ENCODE data around the gene CPT1B.
A peak's percentile ranks its signal among the peaks of the same experiment; 100 is the strongest.
"Not testable (repeated sequence)": the region's sequence is repeated elsewhere in the genome, so short reads cannot be mapped to it uniquely, and the experiment has no call there.

CPT1B gene

DNA sequence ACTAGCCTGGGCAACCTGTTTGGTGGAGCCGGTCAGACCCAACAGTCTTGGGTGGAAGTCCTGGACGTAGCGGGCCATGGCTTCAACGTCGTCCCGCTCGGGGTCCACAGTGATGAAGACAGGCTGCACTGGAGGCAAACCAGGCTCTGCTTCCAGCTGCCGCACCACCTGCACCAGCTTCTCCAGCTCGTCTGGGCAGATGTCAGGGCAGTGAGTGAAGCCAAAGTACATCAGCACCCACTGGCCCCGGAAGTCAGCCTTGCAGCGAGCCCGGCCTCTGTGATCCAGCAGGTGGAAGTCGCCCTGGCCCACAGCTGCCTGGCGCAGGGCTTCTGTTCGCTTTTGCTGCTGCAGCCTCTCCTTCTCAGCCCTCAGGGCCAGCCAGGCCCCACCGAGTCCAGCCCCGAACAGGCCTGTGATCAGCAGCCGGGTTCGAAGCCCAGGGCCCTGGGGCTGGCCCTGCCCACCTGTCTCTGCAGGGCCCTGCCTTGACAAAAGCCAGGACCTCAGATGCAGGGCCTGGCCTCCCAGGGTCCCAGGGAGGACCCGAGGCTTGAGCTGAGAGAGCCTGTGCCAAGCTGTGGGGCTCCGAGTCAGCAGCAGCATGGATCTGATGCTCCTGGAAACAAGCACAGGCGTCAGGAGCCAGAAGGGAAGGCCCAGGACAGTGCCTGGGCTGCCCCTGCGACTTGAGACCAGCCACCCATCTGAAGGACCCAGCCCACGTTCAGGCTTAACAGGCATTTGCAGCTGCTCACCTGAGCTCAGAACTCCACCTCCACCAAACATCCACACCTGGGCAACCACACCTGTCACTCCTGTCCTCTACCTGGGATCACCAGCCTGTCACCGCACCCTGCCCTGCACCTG is 54.2 kb downstream of the CPT1B start:
- DNase-seq (ENCODE audit: insufficient read length, low spot score) (no peak), FAIRE-seq (no peak)
- TF ChIP-seq POLR2A (IDR thresholded peaks at IDR 0.05; ENCODE audit: low read depth, low read length) (peak; percentile 2; the same call in 1 of the 2 replicates), PAX5 (IDR thresholded peaks at IDR 0.05; ENCODE audit: insufficient read depth, low read length, severe bottlenecking) (no peak), POU2F2 (IDR thresholded peaks at IDR 0.05; ENCODE audit: low read depth, low read length) (0 out of 2 replicates have a peak, but pooled peaks have one; percentile 4)

DNA sequence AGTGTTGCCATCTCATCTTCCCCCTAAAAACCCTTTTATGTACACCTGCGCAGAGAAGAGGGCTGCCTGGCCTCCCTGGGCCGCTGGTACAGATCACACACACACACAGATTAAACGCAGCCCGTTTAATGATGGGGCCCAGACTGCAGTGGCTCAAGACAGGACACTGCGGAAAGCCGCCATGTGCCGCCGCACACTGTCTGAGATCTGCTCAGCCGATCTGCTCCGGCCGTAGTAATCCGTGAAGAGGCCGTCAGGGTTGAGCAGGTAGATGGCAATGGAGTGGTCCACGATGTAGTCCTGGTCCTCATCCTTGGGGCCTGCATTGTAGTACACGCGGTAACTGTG is 54.8 kb downstream of the CPT1B start:
- no peak for DNase-seq (ENCODE audit: insufficient read length, low spot score)
- no peak for FAIRE-seq
- TF ChIP-seq POU2F2 (IDR thresholded peaks at IDR 0.05; ENCODE audit: low read depth, low read length), result no peak
- TF ChIP-seq POLR2A (IDR thresholded peaks at IDR 0.05; ENCODE audit: low read depth, low read length), result 0 out of 2 replicates have a peak, but pooled peaks have one; percentile 10
- TF ChIP-seq TAF1 (IDR thresholded peaks at IDR 0.05; ENCODE audit: low read depth, low read length), result no peak

DNA sequence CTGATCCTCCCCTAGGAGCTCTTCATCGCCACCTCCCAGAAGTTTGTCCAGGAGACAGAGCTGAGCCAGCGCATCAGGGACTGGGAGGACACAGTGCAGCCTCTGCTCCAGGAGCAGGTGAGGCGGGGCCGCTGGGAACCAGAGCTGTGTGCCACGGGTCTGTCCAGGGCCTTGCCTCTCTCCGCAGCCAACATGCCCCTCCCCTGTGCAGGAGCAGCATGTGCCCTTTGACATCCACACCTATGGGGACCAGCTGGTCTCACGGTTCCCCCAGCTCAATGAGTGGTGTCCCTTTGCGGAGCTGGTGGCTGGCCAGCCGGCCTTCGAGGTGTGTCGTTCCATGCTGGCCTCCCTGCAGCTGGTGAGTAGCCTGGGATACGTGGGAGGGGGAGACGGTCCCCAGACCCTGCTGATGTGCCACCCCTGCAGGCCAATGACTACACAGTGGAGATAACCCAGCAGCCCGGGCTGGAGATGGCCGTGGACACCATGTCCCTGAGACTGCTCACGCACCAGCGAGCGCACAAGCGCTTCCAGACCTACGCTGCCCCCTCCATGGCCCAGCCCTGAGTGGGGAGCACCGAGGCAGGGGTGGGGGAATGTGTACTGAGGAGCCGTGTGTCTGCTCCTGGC is 55.3 kb downstream of the CPT1B start:
- TF ChIP-seq TAF1 (IDR thresholded peaks at IDR 0.05; ENCODE audit: low read depth, low read length) (no peak), POLR2AphosphoS5 (IDR thresholded peaks at IDR 0.05; ENCODE audit: low read depth, low read length) (peak; percentile 43; the same call in 1 of the 2 replicates)
- DNase-seq (ENCODE audit: insufficient read length, low spot score) (no peak), FAIRE-seq (no peak)

DNA sequence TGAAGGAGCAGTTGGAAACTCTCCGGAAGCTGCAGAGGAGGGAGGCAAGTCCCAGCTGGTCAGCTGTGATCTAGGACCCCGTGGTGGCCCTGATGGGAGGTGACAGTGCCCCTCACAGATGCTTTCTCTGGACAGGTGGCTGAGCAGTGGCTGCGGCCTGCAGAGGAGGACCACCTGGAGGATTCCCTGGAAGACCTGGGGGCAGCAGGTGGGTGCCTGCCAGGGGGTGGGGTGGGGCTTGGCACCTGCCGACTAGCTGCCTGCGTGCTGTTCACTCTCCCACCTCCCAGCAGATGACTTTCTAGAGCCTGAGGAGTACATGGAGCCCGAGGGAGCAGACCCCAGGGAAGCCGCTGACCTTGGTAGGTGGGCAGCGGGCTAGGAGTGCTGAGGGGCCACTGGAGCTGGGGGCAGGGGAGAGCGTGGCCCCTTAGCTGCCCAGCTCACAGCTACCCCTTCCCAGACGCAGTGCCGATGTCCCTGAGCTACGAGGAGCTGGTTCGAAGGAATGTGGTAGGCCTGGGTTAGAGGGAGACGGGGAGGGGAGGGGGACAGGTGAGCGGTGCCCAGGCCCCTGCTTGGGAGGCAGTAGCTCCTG is 55.9 kb downstream of the CPT1B start:
- DNase-seq (ENCODE audit: insufficient read length, low spot score), result no peak
- no peak for FAIRE-seq
- TF ChIP-seq POLR2A (IDR thresholded peaks at IDR 0.05; ENCODE audit: low read depth, low read length), result no peak
- no peak for TF ChIP-seq POU2F2 (IDR thresholded peaks at IDR 0.05; ENCODE audit: low read depth, low read length)
- TF ChIP-seq TAF1 (IDR thresholded peaks at IDR 0.05; ENCODE audit: low read depth, low read length), result no peak
- no peak for TF ChIP-seq PAX5 (IDR thresholded peaks at IDR 0.05; ENCODE audit: insufficient read depth, low read length, severe bottlenecking)
- no peak for TF ChIP-seq SPI1 (IDR thresholded peaks at IDR 0.05; ENCODE audit: low read depth, low read length)
- TF ChIP-seq POLR2AphosphoS5 (IDR thresholded peaks at IDR 0.05; ENCODE audit: low read depth, low read length), result no peak; the same call in 1 of the 2 replicates

DNA sequence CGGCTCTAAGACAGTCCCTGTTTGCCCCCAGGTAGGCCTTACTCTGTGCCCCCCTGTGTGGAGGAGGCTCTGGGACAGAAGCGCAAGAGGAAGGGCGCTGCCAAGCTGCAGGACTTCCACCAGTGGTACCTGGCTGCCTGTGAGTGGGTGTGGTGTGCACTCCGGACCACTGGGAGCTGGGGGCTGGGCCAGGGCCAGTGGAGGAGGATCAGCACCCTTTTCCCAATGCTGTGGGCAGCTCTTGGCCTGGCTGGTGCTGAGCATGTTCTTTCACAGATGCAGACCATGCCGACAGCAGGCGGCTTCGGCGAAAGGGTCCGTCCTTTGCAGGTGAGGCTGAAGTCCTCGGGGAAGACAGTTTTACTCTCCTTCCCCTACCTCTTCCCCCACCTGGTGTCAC is 56.5 kb downstream of the CPT1B start:
- TF ChIP-seq POLR2A (IDR thresholded peaks at IDR 0.05; ENCODE audit: low read depth, low read length), result no peak
- TF ChIP-seq SPI1 (IDR thresholded peaks at IDR 0.05; ENCODE audit: low read depth, low read length), result no peak
- TF ChIP-seq POLR2AphosphoS5 (IDR thresholded peaks at IDR 0.05; ENCODE audit: low read depth, low read length), result no peak
- TF ChIP-seq PAX5 (IDR thresholded peaks at IDR 0.05; ENCODE audit: insufficient read depth, low read length, severe bottlenecking), result no peak
- TF ChIP-seq POU2F2 (IDR thresholded peaks at IDR 0.05; ENCODE audit: low read depth, low read length), result no peak
- no peak for TF ChIP-seq TAF1 (IDR thresholded peaks at IDR 0.05; ENCODE audit: low read depth, low read length)
- DNase-seq (ENCODE audit: insufficient read length, low spot score) (no peak), FAIRE-seq (no peak)

DNA sequence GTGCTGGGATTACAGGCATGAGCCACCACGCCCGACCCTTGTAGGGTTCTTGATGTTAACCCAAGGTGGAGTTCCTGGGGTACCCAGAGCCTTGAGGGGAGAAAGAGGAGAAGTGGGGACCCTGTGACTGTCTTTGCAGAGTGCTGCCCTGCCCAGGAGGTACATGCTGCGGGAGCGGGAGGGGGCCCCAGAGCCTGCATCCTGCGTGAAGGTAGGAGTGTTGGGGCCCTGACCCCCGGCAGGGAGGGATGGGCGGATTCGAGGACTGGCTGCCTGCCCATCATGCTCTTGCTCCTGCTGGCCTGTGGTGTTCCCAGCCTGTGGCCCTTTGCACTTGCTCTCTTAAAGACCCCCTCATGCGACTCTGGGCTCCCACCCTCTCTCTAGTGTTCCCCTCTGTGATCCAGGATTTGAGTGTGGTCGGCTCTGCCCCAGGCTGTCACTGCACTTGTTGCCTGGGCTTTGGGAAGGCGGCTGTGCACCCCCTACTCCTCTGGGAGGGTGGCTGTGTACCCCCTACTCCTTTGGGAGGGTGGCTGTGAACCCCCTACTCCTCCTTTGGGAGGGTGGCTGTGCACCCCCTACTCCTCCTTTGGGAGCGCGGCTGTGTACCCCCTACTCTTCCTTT is 57.3 kb downstream of the CPT1B start:
- FAIRE-seq (no peak), DNase-seq (ENCODE audit: insufficient read length, low spot score) (no peak)
- TF ChIP-seq PAX5 (IDR thresholded peaks at IDR 0.05; ENCODE audit: insufficient read depth, low read length, severe bottlenecking) (no peak), SPI1 (IDR thresholded peaks at IDR 0.05; ENCODE audit: low read depth, low read length) (no peak), POLR2AphosphoS5 (IDR thresholded peaks at IDR 0.05; ENCODE audit: low read depth, low read length) (no peak), POU2F2 (IDR thresholded peaks at IDR 0.05; ENCODE audit: low read depth, low read length) (no peak), TAF1 (IDR thresholded peaks at IDR 0.05; ENCODE audit: low read depth, low read length) (no peak), POLR2A (IDR thresholded peaks at IDR 0.05; ENCODE audit: low read depth, low read length) (no peak)

DNA sequence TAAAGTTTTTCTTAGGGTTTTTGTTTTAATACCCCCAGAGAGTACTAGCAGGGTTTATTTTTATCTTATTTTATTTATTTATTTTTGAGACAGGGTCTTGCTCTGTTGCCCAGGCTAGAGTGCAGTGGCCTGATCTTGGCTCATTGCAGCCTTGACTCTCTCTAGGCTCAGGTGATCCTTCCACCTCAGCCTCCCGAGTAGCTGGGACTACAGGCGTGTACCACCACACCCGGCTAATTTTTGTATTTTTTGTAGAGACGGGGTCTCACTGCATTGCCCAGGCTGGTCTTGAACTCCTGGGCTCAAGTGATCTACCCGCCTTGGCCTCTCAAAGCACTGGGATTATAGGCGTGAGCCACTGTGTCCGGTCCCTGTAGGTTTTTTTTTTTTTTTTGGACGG is 58.0 kb downstream of the CPT1B start:
- DNase-seq (ENCODE audit: insufficient read length, low spot score); FAIRE-seq: not testable (repeated sequence)

DNA sequence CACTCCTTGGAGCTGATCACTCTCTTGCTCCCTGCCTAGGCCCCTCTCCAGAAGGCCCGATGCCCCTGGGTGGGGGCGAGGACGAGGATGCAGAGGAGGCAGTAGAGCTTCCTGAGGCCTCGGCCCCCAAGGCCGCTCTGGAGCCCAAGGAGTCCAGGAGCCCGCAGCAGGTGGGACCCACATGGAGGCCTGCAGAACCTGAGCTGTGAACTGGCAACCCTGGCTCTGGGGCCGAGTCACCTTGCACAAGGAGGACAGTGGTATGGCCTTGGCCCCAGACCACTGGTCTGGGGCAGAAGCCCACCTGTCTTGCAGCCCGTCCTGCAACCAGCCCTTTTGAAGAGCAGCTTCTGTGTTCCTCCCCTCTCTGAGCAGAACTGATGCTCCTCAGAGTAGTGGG is 59.1 kb downstream of the CPT1B start:
- no peak for FAIRE-seq
- TF ChIP-seq PAX5 (IDR thresholded peaks at IDR 0.05; ENCODE audit: insufficient read depth, low read length, severe bottlenecking), result no peak
- TF ChIP-seq POLR2AphosphoS5 (IDR thresholded peaks at IDR 0.05; ENCODE audit: low read depth, low read length), result no peak
- no peak for TF ChIP-seq POLR2A (IDR thresholded peaks at IDR 0.05; ENCODE audit: low read depth, low read length)
- no peak for TF ChIP-seq POU2F2 (IDR thresholded peaks at IDR 0.05; ENCODE audit: low read depth, low read length)
- TF ChIP-seq TAF1 (IDR thresholded peaks at IDR 0.05; ENCODE audit: low read depth, low read length), result no peak
- no peak for TF ChIP-seq SPI1 (IDR thresholded peaks at IDR 0.05; ENCODE audit: low read depth, low read length)
- DNase-seq (ENCODE audit: insufficient read length, low spot score), result no peak
